HG03432 (cell line): ENCODE results near the gene FAM83C.
"Not testable (repeated sequence)": the region's sequence is repeated elsewhere in the genome, so short reads cannot be mapped to it uniquely, and the experiment has no call there.

Experiments used
- ATAC-seq: cut with Tn5 transposase; IDR thresholded peaks from one replicate; pipeline ENCODE4 v1.9.1; 2021; ENCODE audit warnings: mild to moderate bottlenecking, moderate library complexity; ENCODE audit not compliant: unreplicated experiment

FAM83C gene

DNA sequence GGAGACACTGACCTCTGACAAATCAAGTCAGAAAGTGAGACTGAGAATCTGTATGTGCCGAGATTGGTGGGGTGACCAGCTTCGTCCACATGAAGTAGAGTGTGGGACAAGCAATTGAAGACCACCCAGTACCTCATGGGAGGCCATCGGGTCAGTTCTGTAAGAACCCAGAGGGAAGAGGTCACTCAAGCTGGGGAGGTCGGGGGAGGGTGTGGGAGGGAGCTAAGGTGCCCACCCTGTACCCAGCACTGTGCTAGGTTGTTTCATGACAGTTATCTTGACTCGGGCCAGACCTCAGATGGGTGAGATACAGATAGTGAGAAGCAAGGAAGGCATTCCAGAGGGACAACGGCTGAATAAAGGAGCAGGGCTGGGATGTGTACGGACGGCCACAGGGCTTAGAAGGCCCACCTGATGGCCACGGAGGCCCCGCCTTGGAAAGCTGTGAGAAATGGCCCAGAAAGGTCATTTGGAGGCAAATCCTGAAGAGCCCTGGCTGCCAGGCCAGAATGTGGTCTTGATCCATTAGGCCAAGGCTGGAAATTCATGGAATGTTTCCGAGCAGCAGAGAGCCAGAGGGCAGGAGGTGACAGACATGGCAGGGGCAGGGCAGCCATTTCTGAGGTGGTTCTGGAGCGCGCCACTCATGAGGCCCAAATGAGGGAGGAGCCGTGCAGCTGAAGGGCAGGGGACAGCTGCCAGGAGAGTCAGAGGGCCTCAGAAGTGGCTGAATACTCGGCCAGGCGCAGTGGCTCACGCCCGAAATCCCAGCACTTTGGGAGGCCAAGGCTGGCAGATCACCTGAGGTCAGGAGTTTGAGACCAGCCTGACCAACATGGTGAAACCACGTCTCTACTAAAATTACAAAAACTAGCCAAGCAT lies 22.0 kb downstream of the FAM83C start:
- no peak for ATAC-seq

GRCh38 chr20:35269055-35269781 lies 23.0 kb downstream of the FAM83C start:
- no peak for ATAC-seq

DNA sequence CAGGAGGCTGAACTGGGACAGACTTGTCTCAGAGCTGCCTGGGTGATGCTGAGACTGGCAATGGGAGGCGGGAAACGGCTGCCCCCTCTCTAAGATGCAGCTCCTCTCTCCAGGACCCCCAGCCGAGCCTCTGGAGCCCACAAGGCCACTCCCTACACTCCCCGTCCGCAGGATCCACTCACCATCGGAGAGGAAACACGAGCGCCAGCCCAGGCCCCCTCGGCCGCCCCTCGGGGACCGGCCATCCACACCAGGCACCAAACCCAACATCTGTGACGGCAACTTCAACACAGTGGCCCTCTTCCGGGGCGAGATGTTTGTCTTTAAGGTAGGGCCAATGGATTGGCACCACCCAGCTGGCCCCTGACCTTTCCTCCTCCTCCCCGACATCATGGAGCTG lies 25.1 kb downstream of the FAM83C start:
- no peak for ATAC-seq

GRCh38 chr20:35264755-35265154 lies 27.5 kb downstream of the FAM83C start:
- no peak for ATAC-seq

DNA sequence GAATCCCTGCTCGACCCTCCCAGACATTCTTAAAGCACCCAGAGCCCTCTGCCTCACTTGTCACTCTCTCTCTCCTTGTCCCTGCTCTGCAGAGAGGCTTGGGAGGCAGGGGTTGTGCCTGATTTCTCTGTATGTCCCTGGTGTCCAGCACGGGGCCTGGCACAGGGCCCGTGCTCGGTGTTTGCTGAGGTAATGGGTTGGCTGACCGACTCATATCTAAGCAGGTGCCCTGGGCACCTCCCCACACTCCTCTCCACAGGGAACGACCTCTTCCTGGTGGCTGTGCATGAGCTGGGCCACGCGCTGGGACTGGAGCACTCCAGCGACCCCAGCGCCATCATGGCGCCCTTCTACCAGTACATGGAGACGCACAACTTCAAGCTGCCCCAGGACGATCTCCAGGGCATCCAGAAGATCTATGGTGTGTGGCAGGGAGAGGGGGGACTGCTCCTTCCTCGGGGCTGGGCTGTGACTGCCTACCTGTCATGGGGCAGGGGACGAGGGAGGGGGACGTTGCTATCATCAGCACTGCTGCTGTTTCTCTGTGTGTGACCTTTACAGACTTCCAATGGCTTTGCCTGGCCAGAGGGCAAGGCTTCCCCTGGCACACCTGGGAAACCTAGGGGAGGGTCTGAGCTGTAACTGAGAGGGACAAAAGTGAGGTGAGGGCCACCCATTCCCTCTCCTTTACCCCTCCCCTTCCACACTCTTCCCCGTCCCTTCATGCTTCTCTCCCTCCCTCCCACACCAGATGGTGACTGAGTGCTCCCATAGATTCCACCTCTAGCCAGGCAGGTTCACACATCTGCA lies 28.5 kb downstream of the FAM83C start:
- ATAC-seq = no peak

- not testable (repeated sequence) for ATAC-seq
Observed at GRCh38 chr20:35262731-35263531, 29.3 kb downstream of the FAM83C start.

GRCh38 chr20:35262321-35262720 lies 29.9 kb downstream of the FAM83C start:
- ATAC-seq = not testable (repeated sequence)

DNA sequence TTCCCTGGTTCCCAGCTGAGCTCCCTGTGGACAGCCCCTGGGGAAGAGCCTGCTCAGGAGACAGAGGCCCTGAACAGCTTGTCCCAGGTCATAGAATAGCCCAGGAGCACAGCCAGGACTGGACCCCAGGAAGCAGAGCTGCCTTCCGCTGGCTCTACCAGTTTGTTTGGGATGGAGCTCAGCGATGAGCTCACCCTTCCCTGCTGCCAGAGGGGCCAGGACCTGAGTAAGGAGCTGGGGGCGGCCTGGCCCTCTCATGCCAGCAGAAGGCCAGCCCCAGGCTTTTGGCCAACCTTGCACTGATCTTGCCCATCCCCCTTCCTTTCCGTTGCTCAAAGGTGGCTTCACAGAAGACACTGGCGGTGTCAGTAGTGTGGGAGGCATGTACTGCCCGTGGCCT lies 31.8 kb downstream of the FAM83C start:
- no peak for ATAC-seq

- ATAC-seq = no peak
Observed at GRCh38 chr20:35257175-35257909, 34.9 kb downstream of the FAM83C start.

DNA sequence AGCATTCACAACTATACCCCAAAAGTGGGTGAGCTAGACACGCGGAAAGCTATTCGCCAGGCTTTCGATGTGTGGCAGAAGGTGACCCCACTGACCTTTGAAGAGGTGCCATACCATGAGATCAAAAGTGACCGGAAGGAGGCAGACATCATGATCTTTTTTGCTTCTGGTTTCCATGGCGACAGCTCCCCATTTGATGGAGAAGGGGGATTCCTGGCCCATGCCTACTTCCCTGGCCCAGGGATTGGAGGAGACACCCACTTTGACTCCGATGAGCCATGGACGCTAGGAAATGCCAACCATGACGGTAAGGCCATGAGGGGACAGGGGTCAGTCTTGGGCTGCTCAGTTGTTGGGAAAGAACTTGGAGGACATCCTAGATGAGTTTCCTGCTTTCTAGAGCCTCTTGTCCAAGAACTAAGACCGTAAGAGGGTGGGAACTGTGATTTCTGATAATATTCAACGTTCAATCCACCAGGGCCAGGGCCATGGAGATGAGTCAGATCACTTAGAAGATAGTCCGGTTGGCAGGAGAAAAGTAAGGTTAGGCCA lies 37.7 kb downstream of the FAM83C start:
- ATAC-seq = no peak

DNA sequence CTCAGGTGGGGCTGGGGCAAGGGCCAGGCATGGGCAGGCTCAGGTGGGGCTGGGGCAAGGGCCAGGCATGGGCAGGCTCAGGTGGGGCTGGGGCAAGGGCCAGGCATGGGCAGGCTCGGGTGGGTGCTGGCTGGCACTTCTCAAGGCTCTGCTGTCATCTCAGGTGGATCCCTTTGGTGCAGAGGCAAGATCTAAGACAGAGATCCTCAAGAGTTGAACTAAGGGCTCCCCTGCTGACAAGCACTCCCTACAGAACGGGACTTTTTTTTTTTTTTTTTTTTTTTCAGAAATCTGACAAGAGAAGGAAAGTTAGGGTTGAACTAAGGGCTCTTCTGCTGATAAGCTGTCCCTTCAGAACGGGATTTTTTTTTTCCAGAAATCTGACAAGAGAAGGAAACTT lies 39.2 kb downstream of the FAM83C start:
- ATAC-seq = no peak

GRCh38 chr20:35252598-35252997 lies 39.6 kb downstream of the FAM83C start:
- not testable (repeated sequence) for ATAC-seq

DNA sequence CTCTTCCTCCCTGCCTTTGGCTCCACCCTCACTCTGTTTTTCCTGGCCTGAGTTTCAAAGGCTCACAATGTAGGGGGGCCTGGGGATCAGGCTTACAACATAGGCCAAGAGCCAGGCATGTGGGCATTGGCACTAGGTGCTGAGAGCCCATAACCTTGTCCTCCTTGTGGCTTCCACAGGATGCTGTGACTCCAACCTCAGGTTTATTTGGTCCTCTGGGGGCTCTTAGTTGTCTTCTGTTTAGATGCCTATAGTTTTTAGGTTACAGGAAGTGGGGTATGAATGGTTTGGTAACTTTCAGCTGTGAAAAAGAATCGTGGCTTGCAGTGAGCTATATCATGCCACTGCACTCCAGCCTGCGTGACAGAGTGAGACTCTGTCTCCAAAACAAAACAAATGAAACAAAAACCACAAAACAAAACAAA lies 40.2 kb downstream of the FAM83C start:
- peak; percentile 65 for ATAC-seq

DNA sequence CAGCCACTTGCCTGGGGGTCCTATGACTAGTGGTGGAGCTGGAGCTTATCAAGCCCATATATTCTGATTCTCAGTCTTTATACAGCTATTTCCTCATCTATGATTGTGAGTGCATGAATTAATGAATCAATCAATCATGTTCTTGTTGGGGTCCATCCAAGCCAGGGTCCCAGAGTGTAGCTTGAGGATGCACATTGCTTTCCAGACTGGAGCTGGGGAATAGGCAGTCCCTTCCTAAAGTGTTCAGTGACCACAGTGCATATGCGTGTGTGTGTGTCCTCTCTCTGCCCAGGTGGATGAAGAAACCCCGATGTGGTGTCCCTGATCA lies 40.6 kb downstream of the FAM83C start:
- no peak for ATAC-seq

DNA sequence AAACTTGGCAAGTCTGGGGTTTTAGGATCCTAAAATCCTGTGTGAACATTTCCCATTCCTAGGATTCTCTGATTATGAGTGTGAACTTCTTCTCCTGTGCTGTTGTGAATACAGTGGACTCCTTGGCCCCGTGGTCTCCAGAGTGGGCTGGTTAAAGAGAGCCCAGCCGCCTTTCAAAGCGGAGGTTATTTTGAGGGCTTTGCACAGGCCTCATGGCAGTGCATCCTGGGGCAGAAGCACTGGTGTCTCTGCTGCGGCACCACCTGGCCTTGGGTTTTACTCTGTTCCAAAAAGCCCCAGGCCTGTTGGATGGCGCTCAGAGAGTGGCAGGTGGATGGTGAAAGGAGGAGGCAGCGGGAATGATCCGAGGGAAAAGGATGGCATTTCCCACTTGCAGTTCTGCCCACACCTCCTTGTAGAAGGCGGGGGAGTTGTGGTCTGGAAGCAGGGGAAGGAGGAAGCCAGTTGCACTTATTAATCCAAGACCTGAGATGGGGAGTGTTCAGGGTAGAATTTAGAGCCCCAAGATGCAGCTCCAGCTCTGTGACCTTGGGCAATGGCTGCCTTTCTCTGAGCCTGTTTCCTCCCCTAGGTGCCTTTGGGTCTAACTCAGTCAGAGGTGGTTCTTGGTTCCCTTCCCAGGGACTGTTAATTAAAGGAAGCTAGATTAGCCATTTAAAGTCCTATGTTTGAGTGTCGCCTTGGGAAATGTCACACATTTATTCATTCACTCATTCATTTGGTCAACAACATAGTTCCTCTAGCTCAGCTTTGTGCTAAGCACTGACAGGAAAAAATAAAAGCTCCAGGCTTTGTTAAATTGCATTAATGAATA lies 43.4 kb downstream of the FAM83C start:
- no peak for ATAC-seq

GRCh38 chr20:35246723-35247122 lies 45.5 kb downstream of the FAM83C start:
- no peak for ATAC-seq

GRCh38 chr20:35243986-35244385 lies 48.2 kb downstream of the FAM83C start:
- ATAC-seq = no peak

GRCh38 chr20:35243317-35243716 lies 48.9 kb downstream of the FAM83C start:
- no peak for ATAC-seq

- ATAC-seq = no peak
Observed at GRCh38 chr20:35240811-35241293, 51.4 kb downstream of the FAM83C start.
